NCI-H1105 treated with DMSO at 0.1 percent for 48 hours (cell line): Measurements from ENCODE around the gene DPP6.
A peak's percentile ranks its signal among the peaks of the same experiment; 100 is the strongest.

Source experiments
- DNase-seq: peaks from one replicate; lab custom pipeline; 2025; lab: John Stamatoyannopoulos, UW

DPP6 gene

GRCh38 chr7:154338701-154339506 lies 286.7 kb downstream of the DPP6 start:
- no peak for DNase-seq

- DNase-seq = no peak
Measured at GRCh38 chr7:154342971-154343633, 290.9 kb downstream of the DPP6 start.

GRCh38 chr7:154343778-154344412 lies 291.7 kb downstream of the DPP6 start:
- DNase-seq = no peak

GRCh38 chr7:154345093-154345492 lies 292.9 kb downstream of the DPP6 start:
- no peak for DNase-seq

GRCh38 chr7:154347700-154348266 lies 295.6 kb downstream of the DPP6 start:
- DNase-seq = peak; percentile 88

DNA sequence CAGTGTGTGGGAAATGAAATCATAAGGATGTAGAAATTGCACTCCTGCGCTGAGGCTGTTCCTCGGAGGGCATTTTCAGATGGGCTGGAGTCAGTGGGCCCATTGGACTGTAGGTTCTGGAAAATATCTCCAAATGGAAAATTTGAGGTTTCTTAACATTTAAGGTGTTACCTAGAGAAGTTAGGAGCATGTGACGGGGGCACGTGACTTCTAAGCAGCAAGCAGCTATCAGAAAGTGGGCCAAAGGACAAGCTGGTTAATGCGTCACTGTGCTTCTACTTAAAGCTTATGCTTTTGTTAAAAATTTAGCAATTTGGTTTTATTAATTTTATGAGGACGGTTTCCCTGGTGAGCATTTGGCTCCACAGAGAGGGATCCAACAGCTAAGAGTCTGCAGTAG lies 298.7 kb downstream of the DPP6 start:
- no peak for DNase-seq

- peak; percentile 49 for DNase-seq
Measured at GRCh38 chr7:154353355-154353767, 301.2 kb downstream of the DPP6 start.

DNA sequence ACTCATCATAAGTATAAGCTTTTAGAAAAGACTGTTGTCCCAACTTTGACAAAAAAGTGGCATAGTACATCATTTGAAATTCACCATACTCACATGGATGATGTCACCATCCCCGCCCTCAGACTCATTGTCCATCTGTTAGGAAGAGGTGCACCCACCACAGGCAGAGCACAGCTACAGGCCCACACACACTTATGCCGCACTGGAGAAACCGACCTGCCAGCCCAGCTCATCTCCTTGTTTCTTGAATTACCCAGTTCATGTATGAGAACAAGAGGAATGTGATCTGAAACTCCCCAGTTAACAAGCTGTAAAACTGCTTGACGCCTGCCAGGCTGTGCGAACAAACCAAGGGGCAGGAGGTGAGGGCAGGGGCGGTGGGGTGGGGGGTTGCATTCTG lies 312.0 kb downstream of the DPP6 start:
- no peak for DNase-seq

DNA sequence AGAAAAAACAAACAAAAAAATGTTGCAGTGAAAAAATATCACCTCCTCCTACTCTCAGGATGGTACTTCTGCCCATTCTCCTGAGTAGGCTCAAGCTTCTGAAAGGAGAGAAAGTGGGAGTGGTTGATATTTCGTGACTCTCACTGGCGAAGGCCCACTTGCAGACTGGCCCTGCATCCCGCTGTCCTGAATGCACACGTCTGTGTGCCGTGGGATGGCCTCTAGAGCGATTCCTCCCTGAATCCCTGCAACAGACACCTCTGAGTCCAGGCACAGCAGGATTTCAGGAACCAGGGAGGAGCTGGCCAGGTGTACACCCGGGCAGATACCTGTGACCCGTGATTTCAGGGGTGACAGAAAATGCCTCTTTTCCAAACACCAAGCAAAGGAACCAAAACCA lies 319.2 kb downstream of the DPP6 start:
- no peak for DNase-seq

DNA sequence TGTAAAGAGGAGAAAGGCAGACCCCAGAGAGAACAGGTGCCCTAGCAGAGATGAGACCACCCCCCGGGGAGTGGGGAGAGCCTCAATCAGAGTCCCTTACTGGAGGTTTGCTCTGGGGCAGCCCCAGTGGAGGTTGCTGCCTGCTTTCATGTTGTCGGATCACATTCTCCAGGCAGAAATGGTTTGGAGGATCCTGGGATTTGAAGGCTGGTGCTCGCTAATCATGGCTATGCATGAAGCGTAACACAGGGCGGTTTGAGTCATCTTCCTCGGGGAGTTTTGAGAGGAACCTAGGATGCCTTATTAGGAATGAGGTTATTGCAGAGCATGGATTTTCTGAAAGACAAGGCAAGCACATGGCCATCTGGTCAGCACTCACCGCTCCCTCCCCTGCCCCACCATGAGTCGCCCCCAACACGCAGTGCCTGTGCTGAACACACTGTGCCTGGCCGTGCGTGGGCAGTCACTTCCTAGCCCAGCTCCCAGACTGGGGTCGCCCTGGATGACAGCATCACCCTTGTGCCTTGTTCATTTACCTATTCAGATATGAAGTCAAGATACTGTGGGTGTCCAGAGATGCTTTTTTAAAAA lies 319.9 kb downstream of the DPP6 start:
- no peak for DNase-seq

DNA sequence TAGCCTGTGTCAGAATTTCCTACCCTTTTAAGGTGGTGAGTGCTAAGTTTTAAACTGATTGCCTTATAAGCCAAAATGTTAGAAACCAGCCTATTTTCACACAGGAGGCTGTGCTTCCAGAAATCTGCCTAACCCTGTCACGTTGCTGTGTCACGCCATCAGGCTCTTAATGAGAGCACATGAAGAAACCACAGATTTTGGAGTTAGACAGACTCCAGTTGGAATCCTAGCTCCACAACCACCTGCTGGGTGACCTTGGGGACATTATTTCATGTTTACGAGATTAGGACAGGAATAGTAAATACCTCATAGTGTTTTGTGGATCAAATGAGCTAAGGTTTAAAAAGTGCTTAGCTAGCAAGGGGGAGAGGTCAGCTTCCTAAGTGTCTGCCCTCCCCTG lies 321.8 kb downstream of the DPP6 start:
- no peak for DNase-seq

- DNase-seq = no peak
Measured at GRCh38 chr7:154375956-154376355, 323.8 kb downstream of the DPP6 start.

DNA sequence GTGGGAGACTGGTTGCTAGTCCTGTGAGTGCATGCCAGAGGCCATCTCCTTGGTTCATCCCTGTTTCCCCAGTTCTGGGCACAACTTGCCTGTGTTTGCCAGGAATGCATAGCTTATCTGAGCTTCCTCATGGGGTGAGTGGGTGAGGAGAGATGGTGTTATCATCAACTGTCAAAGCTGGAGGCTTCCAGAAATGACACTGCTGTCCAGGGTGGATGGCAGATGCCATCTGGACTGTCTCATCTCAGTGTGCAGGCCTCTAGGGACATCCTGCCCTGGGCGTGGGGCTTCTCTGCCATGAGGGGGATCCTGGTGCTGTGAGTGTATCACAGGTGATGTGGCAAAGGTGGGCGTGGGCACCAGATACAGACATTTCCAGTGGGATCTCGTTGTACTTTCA lies 328.6 kb downstream of the DPP6 start:
- no peak for DNase-seq

DNA sequence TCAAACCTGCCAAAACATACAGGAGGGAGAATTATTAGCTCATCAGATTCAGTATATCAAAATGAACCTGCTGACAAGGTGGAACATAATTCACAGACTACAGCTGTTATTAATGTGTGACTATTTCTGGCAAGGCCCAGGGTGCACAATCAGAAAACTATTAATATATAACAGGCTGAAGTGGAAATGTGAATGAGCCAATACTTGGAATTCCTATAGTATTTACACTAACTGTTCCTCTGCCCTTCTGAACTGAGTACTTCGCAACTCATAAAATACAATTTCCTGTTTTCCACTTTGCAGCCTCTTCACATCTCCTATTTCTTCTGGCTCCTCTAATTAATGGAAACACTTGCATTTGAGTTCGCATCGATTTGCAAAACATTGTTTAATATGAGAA lies 330.8 kb downstream of the DPP6 start:
- DNase-seq = no peak

DNA sequence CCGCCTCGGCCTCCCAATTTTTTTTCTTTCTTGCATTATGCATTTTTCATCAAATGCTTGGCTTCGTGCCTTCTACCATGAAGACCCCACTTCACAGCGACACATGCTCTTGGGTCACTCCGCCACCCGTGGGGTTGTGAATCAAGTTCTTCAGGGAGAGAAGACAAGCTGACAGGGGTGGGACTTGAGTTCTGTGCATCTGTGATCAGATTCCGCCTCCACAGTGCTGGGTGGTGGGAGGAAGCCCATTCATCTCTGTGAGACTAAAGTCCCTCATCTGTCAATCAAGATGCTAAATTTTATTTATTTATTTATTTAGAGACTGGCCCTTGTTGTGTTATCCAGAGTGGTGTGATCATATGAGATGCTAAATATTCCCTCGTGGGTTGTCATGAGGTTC lies 333.0 kb downstream of the DPP6 start:
- DNase-seq = no peak

GRCh38 chr7:154387252-154387651 lies 335.1 kb downstream of the DPP6 start:
- DNase-seq = no peak

- no peak for DNase-seq
Measured at GRCh38 chr7:154388412-154388811, 336.2 kb downstream of the DPP6 start.

GRCh38 chr7:154388999-154389398 lies 336.8 kb downstream of the DPP6 start:
- DNase-seq = no peak

DNA sequence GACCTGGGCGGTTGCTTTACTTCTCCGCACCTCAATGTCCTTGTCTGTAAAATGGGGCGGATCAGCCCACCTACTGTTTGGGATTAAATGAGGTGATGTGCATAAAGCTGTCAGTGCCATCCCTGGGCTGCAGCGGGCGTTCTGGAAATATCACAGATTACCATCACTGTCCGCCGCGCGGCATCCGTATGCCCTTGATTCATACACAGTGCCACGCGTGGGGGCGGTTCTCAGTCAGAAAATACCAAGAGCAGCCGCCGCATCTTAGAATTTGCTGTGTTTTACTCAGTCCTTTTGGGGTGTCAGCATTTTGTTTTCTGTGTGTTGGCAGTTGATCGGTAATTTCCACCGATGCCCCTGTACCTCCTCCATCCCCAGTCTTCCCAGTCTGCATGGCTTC lies 338.8 kb downstream of the DPP6 start:
- DNase-seq = no peak

DNA sequence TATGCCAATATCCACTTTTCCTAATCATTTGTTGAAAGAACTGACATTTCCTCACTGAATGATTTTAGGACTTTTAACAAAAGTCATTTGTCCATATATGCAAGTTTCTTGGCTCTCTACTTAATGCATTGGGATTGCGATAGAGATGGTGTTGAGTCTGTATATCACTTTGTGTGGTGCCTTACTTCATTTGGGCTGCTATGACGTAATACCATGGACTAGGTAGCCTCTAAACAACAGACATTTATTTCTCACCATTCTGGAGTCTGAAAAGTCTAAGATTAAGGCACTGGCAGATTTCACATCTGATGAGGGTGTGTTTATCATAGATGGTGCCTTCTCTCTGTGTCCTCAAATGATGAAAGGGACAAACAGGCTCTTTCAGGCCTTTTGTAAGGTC lies 342.6 kb downstream of the DPP6 start:
- no peak for DNase-seq

DNA sequence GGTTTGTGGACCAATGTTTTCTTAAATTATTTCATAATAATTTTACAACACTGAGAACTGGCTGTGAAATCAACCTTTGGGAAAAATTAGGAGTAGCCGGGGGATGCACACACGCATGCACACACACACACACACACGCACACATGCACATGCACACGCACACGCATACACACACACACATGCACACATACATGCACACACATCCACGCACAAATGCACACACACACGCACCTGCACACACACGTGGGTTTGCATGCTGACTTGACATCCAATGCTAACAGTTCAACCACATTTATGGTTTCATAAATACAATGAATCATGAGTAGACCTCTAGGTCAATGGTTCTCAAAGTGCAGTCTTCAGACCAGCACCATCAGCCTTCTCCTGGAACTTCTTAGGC lies 354.1 kb downstream of the DPP6 start:
- DNase-seq = no peak

DNA sequence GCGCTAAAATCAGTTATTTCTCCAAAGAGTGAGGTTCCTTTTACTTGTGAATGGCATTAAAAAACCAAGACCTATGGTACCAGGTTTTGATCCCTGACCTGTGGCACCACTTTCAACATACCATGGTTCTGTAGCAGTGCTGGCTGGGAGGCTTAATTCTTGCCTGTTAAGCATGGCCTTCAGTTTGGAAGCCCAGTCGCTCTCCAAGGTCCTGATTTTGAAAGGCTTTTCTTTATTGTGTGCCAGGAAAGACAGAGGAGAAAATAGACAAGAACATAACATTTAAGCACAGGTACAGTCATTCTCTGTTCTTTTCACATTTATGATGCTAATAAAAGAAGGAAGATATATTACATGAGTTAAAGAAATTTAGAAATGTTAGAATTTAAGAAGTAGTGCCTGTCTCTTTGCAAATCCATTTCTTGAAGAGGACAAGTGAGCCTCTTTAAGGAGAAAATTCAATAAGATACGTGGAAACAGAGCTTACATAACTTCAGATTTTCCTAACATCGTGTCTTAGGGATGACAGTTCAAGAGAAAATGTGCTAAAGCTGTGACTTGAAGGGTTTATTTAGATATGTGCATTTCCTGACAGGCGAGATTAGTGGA lies 357.6 kb downstream of the DPP6 start:
- no peak for DNase-seq
